ENCODE measurements around the gene POLR3GL.

POLR3GL gene

GRCh38 chr1:145978471-145978853, 14.0 kb downstream of the POLR3GL start:
- peak overlapping the region; percentile 62 for H3K9ac ChIP-seq (ENCODE audit: low read length)
- peak overlapping the region in 1 of 2 donors; percentile 46 for H3K4me3 ChIP-seq (ENCODE audit: low read depth in 1 of 2, low read length in 2 of 2)
- peaks cover 62% of the 10 kb centered on the region for H3K4me1 ChIP-seq (ENCODE audit: insufficient read depth, low read length)
- no peaks in the 10 kb centered on the region for H3K27me3 ChIP-seq (ENCODE audit: control insufficient read depth in 1 of 2, insufficient read depth in 2 of 2, low read length in 2 of 2)
- H3K9me3 ChIP-seq (ENCODE audit: low read length), result no peaks in the 10 kb centered on the region
- H3K36me3 ChIP-seq (ENCODE audit: insufficient read depth, low read length), result no peaks in the 10 kb centered on the region
- peak overlapping the region; percentile 100 for H3K27ac ChIP-seq (ENCODE audit: low read depth, low read length)

DNA sequence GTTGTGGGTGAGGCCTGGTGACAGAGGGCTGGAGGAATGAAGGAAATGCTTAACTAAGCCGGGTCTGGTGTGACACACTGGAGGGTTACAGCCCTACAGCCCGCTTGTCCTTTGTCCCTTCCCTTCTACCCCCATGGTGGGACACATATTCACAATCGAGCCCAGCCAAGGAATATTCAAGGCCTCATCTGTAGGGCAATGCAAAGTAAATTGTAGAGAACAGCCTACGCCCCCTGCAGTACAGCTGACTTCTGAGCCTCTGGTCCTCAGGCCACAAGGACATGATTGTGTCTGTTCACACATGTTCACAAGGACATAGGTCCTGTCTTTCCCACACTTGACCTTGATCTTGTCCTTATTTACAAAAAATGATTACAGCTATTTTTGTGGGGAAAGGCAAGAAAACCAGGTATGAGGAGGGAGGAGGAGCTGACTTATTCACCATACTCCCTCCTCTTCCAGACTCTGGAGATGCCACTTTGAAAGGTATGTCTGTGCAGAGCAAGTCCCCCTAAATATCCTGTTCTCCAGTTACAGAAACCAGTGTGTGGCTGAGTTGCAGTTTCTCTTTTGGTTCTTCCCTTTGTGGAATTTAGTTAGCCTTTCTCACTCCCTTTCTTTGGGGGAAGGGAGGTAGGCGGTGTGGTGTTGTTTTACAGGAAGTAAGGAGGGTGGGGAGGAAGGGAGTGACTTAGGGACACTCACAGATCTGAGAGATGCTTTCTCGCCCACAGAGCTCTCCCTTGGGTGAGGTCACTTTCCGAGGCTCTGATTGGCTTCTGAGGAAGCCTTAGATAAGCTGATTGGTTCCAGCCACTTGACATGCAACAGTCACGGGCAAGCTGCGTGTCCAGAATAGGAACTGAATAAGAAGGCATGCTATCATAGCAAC, 14.6 kb downstream of the POLR3GL start:
- peaks cover 67% of the 10 kb centered on the region for H3K4me1 ChIP-seq (ENCODE audit: insufficient read depth, low read length)
- no peaks in the 10 kb centered on the region for H3K9me3 ChIP-seq (ENCODE audit: low read length)
- H3K4me3 ChIP-seq (ENCODE audit: low read depth in 1 of 2, low read length in 2 of 2), result peak overlapping the region in 1 of 2 donors; percentile 46
- no peaks in the 10 kb centered on the region for H3K36me3 ChIP-seq (ENCODE audit: insufficient read depth, low read length)
- peak overlapping the region; percentile 100 for H3K27ac ChIP-seq (ENCODE audit: low read depth, low read length)
- peak overlapping the region; percentile 62 for H3K9ac ChIP-seq (ENCODE audit: low read length)
- no peaks in the 10 kb centered on the region for H3K27me3 ChIP-seq (ENCODE audit: control insufficient read depth in 1 of 2, insufficient read depth in 2 of 2, low read length in 2 of 2)

- Histone ChIP-seq H3K4me3 (ENCODE audit: low read depth in 1 of 2, low read length in 2 of 2) (peak overlapping the region in 1 of 2 donors; percentile 45), H3K9me3 (ENCODE audit: low read length) (no peaks in the 10 kb centered on the region), H3K4me1 (ENCODE audit: insufficient read depth, low read length) (peaks cover 73% of the 10 kb centered on the region), H3K36me3 (ENCODE audit: insufficient read depth, low read length) (no peaks in the 10 kb centered on the region), H3K9ac (ENCODE audit: low read length) (peak overlapping the region; percentile 59), H3K27me3 (ENCODE audit: control insufficient read depth in 1 of 2, insufficient read depth in 2 of 2, low read length in 2 of 2) (no peaks in the 10 kb centered on the region), H3K27ac (ENCODE audit: low read depth, low read length) (peak overlapping the region; percentile 100)
These were observed 15.4 kb downstream of the POLR3GL start for GRCh38 chr1:145979746-145980456.

GRCh38 chr1:145980457-145980994, 16.0 kb downstream of the POLR3GL start:
- Histone ChIP-seq H3K4me3 (ENCODE audit: low read depth in 1 of 2, low read length in 2 of 2) (peak overlapping the region in 1 of 2 donors; percentile 45), H3K27ac (ENCODE audit: low read depth, low read length) (peak overlapping the region; percentile 100), H3K9ac (ENCODE audit: low read length) (peak overlapping the region; percentile 59), H3K36me3 (ENCODE audit: insufficient read depth, low read length) (no peaks in the 10 kb centered on the region), H3K9me3 (ENCODE audit: low read length) (no peaks in the 10 kb centered on the region), H3K4me1 (ENCODE audit: insufficient read depth, low read length) (peaks cover 79% of the 10 kb centered on the region), H3K27me3 (ENCODE audit: control insufficient read depth in 1 of 2, insufficient read depth in 2 of 2, low read length in 2 of 2) (no peaks in the 10 kb centered on the region)

DNA sequence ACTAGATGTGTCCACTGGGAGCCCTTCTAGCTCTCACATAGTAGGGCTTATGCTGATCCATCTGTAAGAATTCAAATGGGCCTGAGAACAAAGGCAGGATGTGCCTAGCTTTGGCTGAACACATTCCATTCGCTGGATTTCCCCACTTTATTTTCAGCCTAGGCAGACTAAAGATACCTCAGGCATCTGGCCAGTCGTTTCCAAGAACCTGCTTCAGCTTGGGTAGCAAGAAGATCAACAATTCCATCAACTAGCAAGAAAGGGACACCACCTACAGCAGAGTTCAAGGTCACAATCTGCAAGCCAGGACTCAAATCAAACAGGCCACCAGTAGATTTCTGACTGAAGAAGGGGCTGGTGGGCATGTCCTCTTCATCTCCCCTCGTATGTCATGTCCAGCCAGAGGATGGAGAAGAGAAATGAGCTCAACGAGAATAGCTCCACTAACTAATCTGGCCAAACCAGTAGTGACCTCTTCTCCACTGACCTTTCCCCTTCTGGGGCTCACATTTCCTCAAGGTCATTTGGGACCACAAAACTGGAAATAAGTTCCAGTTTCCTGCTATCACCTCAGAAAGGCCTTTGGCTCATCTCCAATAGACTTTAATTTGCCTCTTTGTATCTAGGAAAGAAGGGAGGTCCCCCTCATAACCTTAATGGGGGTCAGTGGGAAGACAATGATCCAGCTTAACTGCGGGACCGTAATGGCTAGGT, 17.7 kb downstream of the POLR3GL start:
- peak overlapping the region in 1 of 2 donors; percentile 8 for H3K4me3 ChIP-seq (ENCODE audit: low read depth in 1 of 2, low read length in 2 of 2)
- H3K4me1 ChIP-seq (ENCODE audit: insufficient read depth, low read length), result peaks cover 84% of the 10 kb centered on the region
- H3K9ac ChIP-seq (ENCODE audit: low read length), result no peak overlapping the region
- H3K27me3 ChIP-seq (ENCODE audit: control insufficient read depth in 1 of 2, insufficient read depth in 2 of 2, low read length in 2 of 2), result no peaks in the 10 kb centered on the region
- H3K27ac ChIP-seq (ENCODE audit: low read depth, low read length), result peak overlapping the region; percentile 91
- no peaks in the 10 kb centered on the region for H3K9me3 ChIP-seq (ENCODE audit: low read length)
- H3K36me3 ChIP-seq (ENCODE audit: insufficient read depth, low read length), result no peaks in the 10 kb centered on the region

- Histone ChIP-seq H3K36me3 (ENCODE audit: insufficient read depth, low read length) (no peaks in the 10 kb centered on the region), H3K9me3 (ENCODE audit: low read length) (no peaks in the 10 kb centered on the region), H3K27me3 (ENCODE audit: control insufficient read depth in 1 of 2, insufficient read depth in 2 of 2, low read length in 2 of 2) (no peaks in the 10 kb centered on the region), H3K4me3 (ENCODE audit: low read depth in 1 of 2, low read length in 2 of 2) (peak overlapping the region in 1 of 2 donors; percentile 13), H3K27ac (ENCODE audit: low read depth, low read length) (peak overlapping the region; percentile 91), H3K4me1 (ENCODE audit: insufficient read depth, low read length) (peaks cover 74% of the 10 kb centered on the region), H3K9ac (ENCODE audit: low read length) (peak overlapping the region; percentile 32)
These were observed 18.8 kb downstream of the POLR3GL start for GRCh38 chr1:145983206-145983675.

GRCh38 chr1:145983960-145984830, 19.7 kb downstream of the POLR3GL start:
- Histone ChIP-seq H3K27ac (ENCODE audit: low read depth, low read length) (peak overlapping the region; percentile 91), H3K4me1 (ENCODE audit: insufficient read depth, low read length) (peaks cover 64% of the 10 kb centered on the region), H3K36me3 (ENCODE audit: insufficient read depth, low read length) (no peaks in the 10 kb centered on the region), H3K9ac (ENCODE audit: low read length) (peak overlapping the region; percentile 50), H3K4me3 (ENCODE audit: low read depth in 1 of 2, low read length in 2 of 2) (peak overlapping the region in 1 of 2 donors; percentile 44), H3K9me3 (ENCODE audit: low read length) (no peaks in the 10 kb centered on the region), H3K27me3 (ENCODE audit: control insufficient read depth in 1 of 2, insufficient read depth in 2 of 2, low read length in 2 of 2) (no peaks in the 10 kb centered on the region)

GRCh38 chr1:145985129-145985501, 20.6 kb downstream of the POLR3GL start:
- H3K27ac ChIP-seq (ENCODE audit: low read depth, low read length), result peak overlapping the region; percentile 86
- H3K9me3 ChIP-seq (ENCODE audit: low read length), result no peaks in the 10 kb centered on the region
- H3K4me3 ChIP-seq (ENCODE audit: low read depth in 1 of 2, low read length in 2 of 2), result peak overlapping the region in 1 of 2 donors; percentile 44
- no peaks in the 10 kb centered on the region for H3K36me3 ChIP-seq (ENCODE audit: insufficient read depth, low read length)
- H3K9ac ChIP-seq (ENCODE audit: low read length), result peak overlapping the region; percentile 50
- no peaks in the 10 kb centered on the region for H3K27me3 ChIP-seq (ENCODE audit: control insufficient read depth in 1 of 2, insufficient read depth in 2 of 2, low read length in 2 of 2)
- peaks cover 59% of the 10 kb centered on the region for H3K4me1 ChIP-seq (ENCODE audit: insufficient read depth, low read length)

- Histone ChIP-seq H3K27ac (ENCODE audit: low read depth, low read length) (peak overlapping the region; percentile 86), H3K9me3 (ENCODE audit: low read length) (no peaks in the 10 kb centered on the region), H3K27me3 (ENCODE audit: control insufficient read depth in 1 of 2, insufficient read depth in 2 of 2, low read length in 2 of 2) (no peaks in the 10 kb centered on the region), H3K4me3 (ENCODE audit: low read depth in 1 of 2, low read length in 2 of 2) (peak overlapping the region in 1 of 2 donors; percentile 44), H3K9ac (ENCODE audit: low read length) (peak overlapping the region; percentile 50), H3K4me1 (ENCODE audit: insufficient read depth, low read length) (peaks cover 59% of the 10 kb centered on the region), H3K36me3 (ENCODE audit: insufficient read depth, low read length) (no peaks in the 10 kb centered on the region)
These were observed 21.3 kb downstream of the POLR3GL start for GRCh38 chr1:145985502-145986439.

Measured in muscle layer of colon (tissue), 2 donors.